Measurements from ENCODE around the gene FARP1. TPM values are rescaled to one million over a fixed set of nuclear protein-coding genes. Genes with fewer than 3 reads are reported as not detected.

The FARP1 gene
- total and polyA plus RNA-seq, 10 of the 15 experiments (the other 5 are each of a cell fraction or from before 2014, with no cell fraction given): 0.17 to 6.9 (median 0.68) TPM

DNA sequence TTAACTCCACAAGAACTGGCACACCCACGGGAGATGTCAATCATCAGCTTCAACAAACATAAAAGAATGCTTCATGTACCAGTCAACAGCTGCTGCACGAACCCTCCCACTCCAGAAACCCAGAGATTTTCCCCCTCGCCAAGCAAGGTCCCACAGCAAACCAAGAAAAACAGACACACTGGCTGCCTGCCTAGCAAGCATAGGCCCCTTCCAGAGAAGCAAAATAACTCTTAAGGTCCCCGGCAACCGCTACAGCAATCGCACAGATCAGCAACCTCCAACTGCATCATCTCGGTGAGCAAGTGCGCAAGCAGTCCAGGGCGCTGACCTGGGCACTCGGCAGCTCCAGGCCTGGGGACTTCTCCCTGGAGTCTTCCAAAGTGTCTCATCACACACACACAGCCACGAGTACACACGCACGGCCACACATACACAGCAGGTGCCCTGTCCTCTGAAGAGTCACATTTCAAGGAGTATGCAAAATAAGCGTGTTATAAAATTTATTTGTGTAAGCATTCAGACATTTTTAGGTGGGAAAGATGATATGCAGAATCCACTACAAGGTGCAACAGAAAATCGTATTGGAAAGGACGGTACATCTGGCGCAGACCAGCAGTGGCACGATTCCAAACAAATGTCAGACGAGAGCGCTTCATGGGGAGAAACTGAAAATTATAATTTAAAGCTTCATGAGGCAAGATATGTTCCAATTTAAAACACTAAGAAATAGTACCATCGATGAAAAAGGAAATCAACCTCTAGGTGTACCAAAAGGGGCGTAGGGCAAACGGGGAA is 309.0 kb downstream of the FARP1 start:
- Histone ChIP-seq H3K4me2 (ENCODE audit: control insufficient read depth, insufficient read depth) (no peak overlapping the region), H3K36me3 (ENCODE audit: control insufficient read depth in 2 of 2, insufficient read depth in 2 of 2, low read length in 1 of 2) (peaks cover 12 to 28% of the 10 kb centered on the region in 2 experiments), H4K20me1 (ENCODE audit: control insufficient read depth, insufficient read depth) (no peaks in the 10 kb centered on the region), H3K9ac (ENCODE audit: control insufficient read depth, insufficient read depth, low read length) (no peak overlapping the region), H3K27me3 (replicated peaks in 1 of 2; ENCODE audit: control insufficient read depth in 2 of 2, insufficient read depth in 2 of 2, low read length in 1 of 2) (no peaks in the 10 kb centered on the region), H2AFZ (ENCODE audit: control insufficient read depth, low read depth, low read length) (no peak overlapping the region), H3K79me2 (ENCODE audit: control insufficient read depth, insufficient read depth, low read length) (no peaks in the 10 kb centered on the region), H3K4me1 (ENCODE audit: control insufficient read depth, insufficient read depth, low read length) (no peaks in the 10 kb centered on the region), H3K27ac (ENCODE audit: control insufficient read depth, insufficient read depth) (no peak overlapping the region), H3K4me3 (no peak overlapping the region), H3K9me3 (replicated peaks; ENCODE audit: control insufficient read depth, insufficient read depth, low read length) (no peaks in the 10 kb centered on the region)
- ChIA-PET RAD21 (ENCODE audit: unreplicated experiment) (no interaction called here), CTCF (interaction anchor here (0.7 to 2.7 kb wide), 5 partner anchors 201 to 418 kb away, joined by 3 to 14 read pairs (median 5); no protein-coding TSS in a partner anchor), POLR2A (no interaction called here), SMC1A (ENCODE audit: uncharacterized antibody, unreplicated experiment) (interaction anchor here (0.8 kb wide), 2 partner anchors 119 to 202 kb away, joined by 3 read pairs; no protein-coding TSS in a partner anchor)
- intact Hi-C loops (cut with micrococcal nuclease; ENCODE audit: unreplicated experiment) (no loop called here), in situ Hi-C loops (cut with MboI) (no loop called here)
- whole genome bisulfite sequencing (ENCODE audit: insufficient coverage, insufficient replicate concordance, low lambda C conversion rate, missing lambda C conversion rate): 93% methylated on average over 23 of the region's 23 CpGs
- no TSS peak for BruUV-seq (replicated peaks)
- DNase-seq (ENCODE audit: low read depth, low spot score): no peak
- ATAC-seq: no peak
- no peak for FAIRE-seq
- TF ChIP-seq CHD2 (IDR thresholded peaks at IDR 0.05; ENCODE audit: borderline replicate concordance, low read depth, low read length) (no peak), IRF4 (IDR thresholded peaks at IDR 0.05; ENCODE audit: low read depth, low read length) (no peak), MYB (IDR thresholded peaks at IDR 0.05; ENCODE audit: borderline replicate concordance, low read depth, low read length) (no peak), ZNF687 (IDR thresholded peaks at IDR 0.05) (no peak), RFX5 (IDR thresholded peaks at IDR 0.05; ENCODE audit: low read depth, low read length) (no peak), RAD21 (IDR thresholded peaks at IDR 0.05; ENCODE audit: insufficient read depth, low read depth, low read length) (no peak), CHD4 (IDR thresholded peaks at IDR 0.05) (no peak), CREB1 (IDR thresholded peaks at IDR 0.05; ENCODE audit: low read depth) (no peak), SMARCA5 (IDR thresholded peaks at IDR 0.05) (no peak), TARDBP (IDR thresholded peaks at IDR 0.05; ENCODE audit: borderline replicate concordance) (no peak)
- TF ChIP-seq, protein P1, sequence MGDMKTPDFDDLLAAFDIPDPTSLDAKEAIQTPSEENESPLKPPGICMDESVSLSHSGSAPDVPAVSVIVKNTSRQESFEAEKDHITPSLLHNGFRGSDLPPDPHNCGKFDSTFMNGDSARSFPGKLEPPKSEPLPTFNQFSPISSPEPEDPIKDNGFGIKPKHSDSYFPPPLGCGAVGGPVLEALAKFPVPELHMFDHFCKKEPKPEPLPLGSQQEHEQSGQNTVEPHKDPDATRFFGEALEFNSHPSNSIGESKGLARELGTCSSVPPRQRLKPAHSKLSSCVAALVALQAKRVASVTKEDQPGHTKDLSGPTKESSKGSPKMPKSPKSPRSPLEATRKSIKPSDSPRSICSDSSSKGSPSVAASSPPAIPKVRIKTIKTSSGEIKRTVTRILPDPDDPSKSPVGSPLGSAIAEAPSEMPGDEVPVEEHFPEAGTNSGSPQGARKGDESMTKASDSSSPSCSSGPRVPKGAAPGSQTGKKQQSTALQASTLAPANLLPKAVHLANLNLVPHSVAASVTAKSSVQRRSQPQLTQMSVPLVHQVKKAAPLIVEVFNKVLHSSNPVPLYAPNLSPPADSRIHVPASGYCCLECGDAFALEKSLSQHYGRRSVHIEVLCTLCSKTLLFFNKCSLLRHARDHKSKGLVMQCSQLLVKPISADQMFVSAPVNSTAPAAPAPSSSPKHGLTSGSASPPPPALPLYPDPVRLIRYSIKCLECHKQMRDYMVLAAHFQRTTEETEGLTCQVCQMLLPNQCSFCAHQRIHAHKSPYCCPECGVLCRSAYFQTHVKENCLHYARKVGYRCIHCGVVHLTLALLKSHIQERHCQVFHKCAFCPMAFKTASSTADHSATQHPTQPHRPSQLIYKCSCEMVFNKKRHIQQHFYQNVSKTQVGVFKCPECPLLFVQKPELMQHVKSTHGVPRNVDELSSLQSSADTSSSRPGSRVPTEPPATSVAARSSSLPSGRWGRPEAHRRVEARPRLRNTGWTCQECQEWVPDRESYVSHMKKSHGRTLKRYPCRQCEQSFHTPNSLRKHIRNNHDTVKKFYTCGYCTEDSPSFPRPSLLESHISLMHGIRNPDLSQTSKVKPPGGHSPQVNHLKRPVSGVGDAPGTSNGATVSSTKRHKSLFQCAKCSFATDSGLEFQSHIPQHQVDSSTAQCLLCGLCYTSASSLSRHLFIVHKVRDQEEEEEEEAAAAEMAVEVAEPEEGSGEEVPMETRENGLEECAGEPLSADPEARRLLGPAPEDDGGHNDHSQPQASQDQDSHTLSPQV (IDR thresholded peaks at IDR 0.05): no peak
- TF ChIP-seq, protein P2, sequence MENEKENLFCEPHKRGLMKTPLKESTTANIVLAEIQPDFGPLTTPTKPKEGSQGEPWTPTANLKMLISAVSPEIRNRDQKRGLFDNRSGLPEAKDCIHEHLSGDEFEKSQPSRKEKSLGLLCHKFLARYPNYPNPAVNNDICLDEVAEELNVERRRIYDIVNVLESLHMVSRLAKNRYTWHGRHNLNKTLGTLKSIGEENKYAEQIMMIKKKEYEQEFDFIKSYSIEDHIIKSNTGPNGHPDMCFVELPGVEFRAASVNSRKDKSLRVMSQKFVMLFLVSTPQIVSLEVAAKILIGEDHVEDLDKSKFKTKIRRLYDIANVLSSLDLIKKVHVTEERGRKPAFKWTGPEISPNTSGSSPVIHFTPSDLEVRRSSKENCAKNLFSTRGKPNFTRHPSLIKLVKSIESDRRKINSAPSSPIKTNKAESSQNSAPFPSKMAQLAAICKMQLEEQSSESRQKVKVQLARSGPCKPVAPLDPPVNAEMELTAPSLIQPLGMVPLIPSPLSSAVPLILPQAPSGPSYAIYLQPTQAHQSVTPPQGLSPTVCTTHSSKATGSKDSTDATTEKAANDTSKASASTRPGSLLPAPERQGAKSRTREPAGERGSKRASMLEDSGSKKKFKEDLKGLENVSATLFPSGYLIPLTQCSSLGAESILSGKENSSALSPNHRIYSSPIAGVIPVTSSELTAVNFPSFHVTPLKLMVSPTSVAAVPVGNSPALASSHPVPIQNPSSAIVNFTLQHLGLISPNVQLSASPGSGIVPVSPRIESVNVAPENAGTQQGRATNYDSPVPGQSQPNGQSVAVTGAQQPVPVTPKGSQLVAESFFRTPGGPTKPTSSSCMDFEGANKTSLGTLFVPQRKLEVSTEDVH (IDR thresholded peaks at IDR 0.05; ENCODE audit: low read depth, partially characterized antibody): no peak
